Suprapubic skin (tissue), 4 donors: ENCODE results near the gene KNTC1. TPM values are rescaled to one million over a fixed set of nuclear protein-coding genes. Genes with fewer than 3 reads are reported as not detected.
"Not testable (repeated sequence)": the region's sequence is repeated elsewhere in the genome, so short reads cannot be mapped to it uniquely, and the experiment has no call there.

ENCODE experiments used
- DNase-seq, 2 donors: peaks; one replicate each; pipeline ENCODE4 v3.0.0-alpha.2; 2019; ENCODE audit warnings: low spot score in 2 of 2
- H3K27ac ChIP-seq: fragments of 200-600 bp; sonication (generic); one replicate; pipeline ENCODE4 v1.5.1; 2019
- H3K27me3 ChIP-seq: fragments of 200-600 bp; sonication (generic); one replicate; pipeline ENCODE4 v1.5.1; 2019
- H3K36me3 ChIP-seq: fragments of 200-600 bp; sonication (generic); one replicate; pipeline ENCODE4 v1.5.1; 2019
- H3K4me1 ChIP-seq: fragments of 200-600 bp; sonication (generic); one replicate; pipeline ENCODE4 v1.5.1; 2019
- H3K4me3 ChIP-seq: fragments of 200-600 bp; sonication (generic); one replicate; pipeline ENCODE4 v1.5.1; 2019; ENCODE audit warnings: mild to moderate bottlenecking
- H3K9me3 ChIP-seq: fragments of 200-600 bp; sonication (generic); one replicate; pipeline ENCODE4 v1.5.1; 2019
- CTCF ChIP-seq, 2 donors: fragments of 200-600 bp in 1 of 2; fragments of 450-650 bp in 1 of 2; sonication (generic) in 1 of 2; IDR thresholded peaks; one replicate each; pipeline ENCODE4 v1.5.1; 2016 to 2019; ENCODE audit warnings: antibody characterized with exemption in 2 of 2, mild to moderate bottlenecking in 1 of 2, moderate library complexity in 1 of 2
- EP300 ChIP-seq: sonication (generic); formaldehyde crosslinking; IDR thresholded peaks from one replicate; pipeline ENCODE4 v1.6.1; 2017; ENCODE audit warnings: antibody characterized with exemption
- POLR2A ChIP-seq, 2 donors: fragments of 450-650 bp; IDR thresholded peaks; one replicate each; pipeline ENCODE4 v1.6.1; 2017; ENCODE audit warnings: antibody characterized with exemption in 2 of 2, mild to moderate bottlenecking in 2 of 2, moderate library complexity in 2 of 2
- POLR2AphosphoS5 ChIP-seq, 3 donors: sonication (generic); formaldehyde crosslinking; IDR thresholded peaks; one replicate each; pipeline ENCODE4 v1.6.1; 2017; ENCODE audit warnings: antibody characterized with exemption in 3 of 3
- WGBS: methylation state at CpG from one replicate; pipeline ENCODE4 v1.1.5; 2018; 5-methylcytosine and 5-hydroxymethylcytosine counted together
- total RNA-seq, 4 donors: library from RNA; depleted of rRNA; stranded (reverse); fragments of >200 nt; gene quantifications; one replicate each; pipeline ENCODE4 v1.1.0, GENCODE V29; 2016

Gene KNTC1
- total RNA-seq: 10 to 100 TPM in 3 of 4 donors, 1 to 10 TPM in 1; 8.6 to 44.4 (median 13.2) TPM

GRCh38 chr12:122526683-122527477 lies at the start of gene KNTC1, which contains the start of gene RSRC2:
TSS of gene KNTC1 (plus strand) at chr12:122527249. CDS start at chr12:122530064, 2,815 bp downstream.
TSS of gene RSRC2 (minus strand) at chr12:122526936. CDS start at chr12:122526853, 83 bp downstream.
- DNase-seq: peak; percentile 99 to 100
- no peaks in the 10 kb centered on the region for H3K9me3 ChIP-seq
- peaks cover 49% of the 10 kb centered on the region for H3K4me1 ChIP-seq
- no peaks in the 10 kb centered on the region for H3K27me3 ChIP-seq
- TF ChIP-seq POLR2A (IDR thresholded peaks at IDR 0.05): peak; percentile 89 to 98
- TF ChIP-seq POLR2AphosphoS5 (IDR thresholded peaks at IDR 0.05): peak; percentile 31 to 97 (median 87)
- TF ChIP-seq CTCF (IDR thresholded peaks at IDR 0.05): no peak
- TF ChIP-seq EP300: no peak
- H3K4me3 ChIP-seq: peak within 1 kb of the TSS; percentile 72
- H3K27ac ChIP-seq: peak within 1 kb of the TSS; percentile 99
- WGBS: under 1% methylated on average over 31 of the region's 51 CpGs
- peaks cover 5% of the 10 kb centered on the region for H3K36me3 ChIP-seq

- no peak overlapping the region for H3K4me3 ChIP-seq
- H3K27me3 ChIP-seq: no peaks in the 10 kb centered on the region
- no peak for DNase-seq
- TF ChIP-seq POLR2AphosphoS5 (IDR thresholded peaks at IDR 0.05): no peak
- no peak for TF ChIP-seq CTCF (IDR thresholded peaks at IDR 0.05)
- no peak for TF ChIP-seq POLR2A (IDR thresholded peaks at IDR 0.05)
- no peak for TF ChIP-seq EP300
- H3K27ac ChIP-seq: no peak overlapping the region
- peaks cover 93% of the 10 kb centered on the region for H3K36me3 ChIP-seq
- WGBS: 95% methylated on average over 8 of the region's 8 CpGs
- no peaks in the 10 kb centered on the region for H3K4me1 ChIP-seq
- H3K9me3 ChIP-seq: no peaks in the 10 kb centered on the region
These were observed 46.3 kb upstream of the KNTC1 start for GRCh38 chr12:122480753-122481152.

GRCh38 chr12:122481861-122482260 lies 45.2 kb upstream of the KNTC1 start:
- TF ChIP-seq CTCF (IDR thresholded peaks at IDR 0.05) (no peak), EP300 (no peak), POLR2AphosphoS5 (IDR thresholded peaks at IDR 0.05) (no peak), POLR2A (IDR thresholded peaks at IDR 0.05) (no peak)
- Histone ChIP-seq H3K27ac (no peak overlapping the region), H3K36me3 (peaks cover 93% of the 10 kb centered on the region), H3K4me3 (no peak overlapping the region), H3K27me3 (no peaks in the 10 kb centered on the region), H3K9me3 (no peaks in the 10 kb centered on the region), H3K4me1 (no peaks in the 10 kb centered on the region)
- DNase-seq: no peak
- 91% methylated on average over 6 of the region's 6 CpGs for WGBS

- peaks cover 92% of the 10 kb centered on the region for H3K36me3 ChIP-seq
- no peak overlapping the region for H3K4me3 ChIP-seq
- no peak for TF ChIP-seq CTCF (IDR thresholded peaks at IDR 0.05)
- TF ChIP-seq POLR2A (IDR thresholded peaks at IDR 0.05): no peak
- no peaks in the 10 kb centered on the region for H3K4me1 ChIP-seq
- H3K27ac ChIP-seq: no peak overlapping the region
- DNase-seq: no peak
- H3K27me3 ChIP-seq: no peaks in the 10 kb centered on the region
- no peaks in the 10 kb centered on the region for H3K9me3 ChIP-seq
- 96% methylated on average over 5 of the region's 5 CpGs for WGBS
These were observed 43.1 kb upstream of the KNTC1 start for GRCh38 chr12:122483969-122484368.

GRCh38 chr12:122484385-122484784 lies 42.7 kb upstream of the KNTC1 start:
- not testable (repeated sequence) for H3K27me3 ChIP-seq, H3K4me3 ChIP-seq, H3K27ac ChIP-seq, H3K9me3 ChIP-seq, DNase-seq, H3K4me1 ChIP-seq
- WGBS: 100% methylated on average over 1 of the region's 1 CpG
- peaks cover 92% of the 10 kb centered on the region for H3K36me3 ChIP-seq

- not testable (repeated sequence) for H3K27ac ChIP-seq, H3K4me1 ChIP-seq, DNase-seq, H3K9me3 ChIP-seq, H3K27me3 ChIP-seq, H3K4me3 ChIP-seq
- peaks cover 92% of the 10 kb centered on the region for H3K36me3 ChIP-seq
- 94% methylated on average over 6 of the region's 6 CpGs for WGBS
These were observed 40.7 kb upstream of the KNTC1 start for GRCh38 chr12:122486360-122486759.
